Measurements from ENCODE around the gene PLSCR1.
"Not testable (repeated sequence)": the region's sequence is repeated elsewhere in the genome, so short reads cannot be mapped to it uniquely, and the experiment has no call there.

PLSCR1 gene

DNA sequence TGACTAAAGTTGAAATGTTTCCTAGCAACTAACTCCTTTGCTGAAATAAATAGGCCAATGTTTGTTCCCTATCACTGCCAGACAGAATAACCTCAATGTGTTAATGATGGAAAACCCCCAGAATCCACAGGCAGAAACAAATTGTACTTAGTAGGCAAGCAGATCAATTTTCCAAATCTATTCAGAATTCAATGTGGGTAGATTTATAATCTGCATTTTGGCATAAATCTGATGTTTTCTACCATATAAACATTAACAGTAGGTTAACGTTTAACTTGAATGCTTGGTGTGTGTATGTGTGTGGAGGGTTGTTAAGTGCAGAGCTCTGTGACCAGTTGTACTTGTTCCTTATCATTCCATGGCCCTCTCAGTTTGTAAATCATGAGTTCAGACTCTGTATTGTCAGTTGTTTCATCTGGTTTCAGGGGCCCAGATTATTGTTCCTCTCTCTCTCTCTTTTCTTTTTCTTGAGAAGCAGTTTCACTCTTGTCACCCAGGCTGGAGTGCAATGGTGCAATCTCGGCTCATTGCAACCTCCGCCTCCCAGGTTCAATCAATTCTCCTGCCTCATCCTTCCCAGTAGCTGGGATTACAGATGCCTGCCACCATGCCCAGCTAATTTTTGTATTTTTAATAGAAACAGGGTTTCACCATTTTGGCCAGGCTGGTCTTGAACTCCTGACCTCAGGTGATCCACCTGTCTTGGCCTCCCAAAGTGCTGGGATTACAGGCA, 32.8 kb downstream of the PLSCR1 start:
- DNase-seq, result no peak

DNA sequence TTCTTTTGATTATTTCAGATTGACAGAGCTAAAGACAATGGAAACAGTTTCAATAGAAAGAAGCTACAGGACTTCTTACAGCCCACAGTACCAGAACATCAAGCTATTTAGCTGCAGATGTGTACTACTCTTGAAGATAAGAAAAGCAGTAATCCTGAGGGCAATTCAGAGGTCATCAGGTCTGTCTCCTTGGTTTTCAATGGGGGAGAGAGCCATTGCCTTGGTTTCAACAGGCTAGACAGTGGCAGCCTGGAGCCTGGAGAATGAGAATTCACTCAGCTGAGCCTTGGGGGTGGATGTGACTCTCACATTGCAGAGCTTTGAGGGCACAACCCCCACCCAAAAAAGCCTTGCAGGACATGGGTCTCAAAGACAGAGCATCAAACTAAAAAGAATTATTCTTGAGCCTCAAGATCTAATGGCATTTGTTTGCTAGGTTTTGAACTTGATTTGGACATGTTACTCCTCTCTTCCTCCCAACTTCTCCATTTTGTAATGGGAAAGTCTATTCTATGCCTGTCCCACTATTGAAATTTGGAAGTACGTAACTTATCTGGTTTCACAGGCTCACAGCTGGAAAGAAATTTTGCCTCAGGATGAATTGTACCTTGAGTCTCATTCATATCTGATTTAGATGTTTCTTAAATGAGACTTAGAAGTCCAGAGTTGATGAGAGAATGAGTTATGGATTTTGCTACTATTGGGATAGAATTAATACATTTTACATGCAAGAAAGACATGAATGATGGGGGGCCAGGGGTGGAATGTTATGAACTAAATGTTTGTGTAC, 36.9 kb downstream of the PLSCR1 start:
- no peak for DNase-seq

DNA sequence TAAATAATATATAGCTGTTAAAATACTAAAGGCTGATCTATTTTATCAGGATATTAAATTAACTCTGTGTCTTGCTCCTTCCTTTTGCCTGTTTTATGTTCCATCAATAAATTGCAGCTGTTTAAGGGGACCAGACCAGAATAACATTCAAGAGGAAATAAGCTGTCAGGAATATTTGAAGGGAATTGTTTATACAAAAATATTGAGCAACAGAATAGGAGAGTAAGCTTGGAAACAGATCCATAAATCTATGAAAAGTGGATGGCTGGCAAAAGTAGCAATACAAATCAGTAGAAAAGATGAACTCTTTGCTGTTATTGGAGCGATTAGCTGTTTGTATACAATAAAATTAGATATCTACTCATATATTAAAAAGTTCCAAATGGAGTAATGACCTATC, 38.9 kb downstream of the PLSCR1 start:
- no peak for DNase-seq

DNA sequence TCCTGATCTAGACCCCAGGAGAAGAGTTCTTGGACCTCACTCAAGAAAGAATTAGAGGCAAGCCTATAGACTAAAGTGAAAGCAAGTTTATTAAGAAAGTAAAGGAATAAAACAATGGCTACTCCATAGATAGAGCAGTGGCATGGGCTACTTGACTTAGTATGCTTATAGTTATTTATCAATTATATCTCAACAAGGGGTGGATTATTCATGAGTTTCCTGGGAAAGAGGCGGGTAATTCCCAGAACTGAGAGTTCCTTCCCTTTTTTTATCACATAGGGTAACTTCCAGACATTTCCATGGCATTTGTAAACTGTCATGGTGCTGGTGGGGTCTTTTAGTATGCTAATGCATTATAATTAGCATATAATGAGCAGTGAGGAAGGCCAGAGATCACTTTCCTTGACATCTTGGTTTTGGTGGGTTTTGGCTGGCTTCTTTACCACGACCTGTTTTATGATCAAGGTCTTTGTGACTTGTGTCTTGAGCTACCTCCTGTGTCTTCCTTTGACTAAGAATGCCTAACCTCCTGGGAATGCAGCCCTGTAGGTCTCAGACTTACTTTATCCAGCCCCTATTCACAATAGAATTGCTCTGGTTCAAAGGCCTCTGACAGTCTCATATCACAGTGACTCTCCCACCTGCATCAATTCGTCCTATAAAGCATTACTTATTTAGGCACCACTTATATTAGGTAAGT, 39.8 kb downstream of the PLSCR1 start:
- no peak for DNase-seq

DNA sequence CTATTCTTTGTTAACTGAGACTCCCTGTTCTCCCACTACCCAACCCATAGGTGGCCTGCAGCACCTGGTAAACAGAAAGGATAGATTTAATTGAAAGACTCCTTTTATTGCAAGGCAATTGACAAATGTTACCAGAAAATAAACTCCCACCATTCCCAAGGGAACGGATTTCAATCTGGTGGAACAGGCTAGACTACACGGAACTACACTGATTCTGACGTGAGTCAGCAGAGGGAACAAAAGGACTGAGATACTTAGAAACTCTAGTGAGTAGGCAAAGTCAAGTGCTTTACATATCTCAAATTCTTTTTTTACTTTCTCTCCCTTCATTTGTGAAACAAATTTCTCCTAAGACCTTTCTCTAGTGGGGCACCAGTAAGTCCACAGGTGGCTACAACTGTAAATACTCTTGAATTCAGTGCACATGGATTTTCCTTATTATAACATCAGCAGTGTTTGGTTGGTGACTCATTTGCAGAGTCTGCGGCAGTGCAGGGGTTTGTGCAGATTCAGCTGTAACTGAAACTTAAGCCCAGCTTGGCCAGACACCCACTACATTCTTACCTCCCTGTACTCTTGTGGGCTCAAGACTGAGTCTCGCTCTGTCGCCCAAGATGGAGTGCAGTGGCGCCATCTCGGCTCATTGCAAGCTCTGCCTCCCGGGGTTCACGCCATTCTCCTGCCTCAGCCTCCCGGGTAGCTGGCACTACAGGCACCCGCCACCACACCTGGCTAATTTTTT, 40.8 kb downstream of the PLSCR1 start:
- DNase-seq, result no peak

DNA sequence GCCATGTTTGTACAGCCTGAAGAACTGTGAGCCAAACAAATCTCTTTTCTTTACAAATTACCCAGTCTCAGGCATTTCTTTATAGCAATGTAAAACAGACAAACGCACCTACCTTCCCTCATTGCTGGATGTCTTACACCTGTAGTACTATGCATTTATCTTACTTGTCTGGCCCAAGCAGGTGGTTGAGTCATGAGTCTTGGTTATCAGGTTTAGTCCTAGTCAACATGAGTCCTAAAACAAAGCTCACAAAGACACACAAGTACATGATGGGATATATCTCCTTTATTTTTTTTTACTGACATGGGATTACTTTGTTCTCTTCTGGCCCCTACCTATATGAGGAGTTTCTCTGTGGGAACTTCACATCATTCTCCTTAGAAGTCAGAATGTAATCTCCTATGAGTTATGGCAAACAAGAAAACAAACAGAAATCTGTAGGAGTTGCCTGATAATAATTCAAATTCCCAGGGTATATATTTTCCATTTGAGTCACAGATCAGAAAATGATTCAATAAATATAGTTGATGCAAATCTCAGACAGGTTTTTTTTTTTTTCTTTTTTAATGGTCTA, 41.4 kb downstream of the PLSCR1 start:
- no peak for DNase-seq

DNA sequence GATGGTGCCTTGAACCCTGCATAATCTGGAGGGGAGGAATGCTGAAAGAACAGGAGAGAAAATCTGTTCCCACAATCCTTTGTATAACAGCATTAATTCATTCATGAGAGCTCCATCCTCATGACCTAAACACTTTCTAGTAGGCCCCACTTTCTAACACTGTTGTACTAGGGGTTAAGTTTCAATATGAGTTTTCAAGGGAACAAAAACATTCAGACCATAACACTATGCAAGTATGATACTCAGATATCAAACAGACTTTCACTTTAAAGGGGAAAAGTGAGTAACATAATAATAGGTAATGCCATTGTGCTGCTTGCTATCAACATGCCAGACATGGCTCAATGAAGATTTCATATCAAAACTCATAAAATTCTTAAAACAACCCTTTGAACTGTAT, 42.7 kb downstream of the PLSCR1 start:
- DNase-seq, result no peak

DNA sequence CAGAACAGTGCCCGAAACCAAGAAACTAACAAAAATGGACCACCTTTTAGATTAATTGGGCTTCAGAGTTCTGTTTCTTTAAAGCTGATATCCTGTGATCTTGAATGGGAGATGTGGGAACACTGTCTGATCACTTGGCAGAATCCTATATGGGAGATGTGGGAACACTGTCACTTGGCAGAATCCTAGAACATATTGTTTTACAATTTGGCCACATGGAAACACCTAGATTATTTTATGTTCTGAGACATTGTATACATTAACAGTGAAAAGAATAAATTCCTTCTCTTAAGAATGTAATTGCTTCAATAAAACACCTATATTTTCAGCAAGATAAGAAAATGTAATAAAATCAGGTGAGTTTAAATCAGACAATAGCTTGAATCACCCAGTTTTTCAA, 44.7 kb downstream of the PLSCR1 start:
- DNase-seq, result no peak

DNA sequence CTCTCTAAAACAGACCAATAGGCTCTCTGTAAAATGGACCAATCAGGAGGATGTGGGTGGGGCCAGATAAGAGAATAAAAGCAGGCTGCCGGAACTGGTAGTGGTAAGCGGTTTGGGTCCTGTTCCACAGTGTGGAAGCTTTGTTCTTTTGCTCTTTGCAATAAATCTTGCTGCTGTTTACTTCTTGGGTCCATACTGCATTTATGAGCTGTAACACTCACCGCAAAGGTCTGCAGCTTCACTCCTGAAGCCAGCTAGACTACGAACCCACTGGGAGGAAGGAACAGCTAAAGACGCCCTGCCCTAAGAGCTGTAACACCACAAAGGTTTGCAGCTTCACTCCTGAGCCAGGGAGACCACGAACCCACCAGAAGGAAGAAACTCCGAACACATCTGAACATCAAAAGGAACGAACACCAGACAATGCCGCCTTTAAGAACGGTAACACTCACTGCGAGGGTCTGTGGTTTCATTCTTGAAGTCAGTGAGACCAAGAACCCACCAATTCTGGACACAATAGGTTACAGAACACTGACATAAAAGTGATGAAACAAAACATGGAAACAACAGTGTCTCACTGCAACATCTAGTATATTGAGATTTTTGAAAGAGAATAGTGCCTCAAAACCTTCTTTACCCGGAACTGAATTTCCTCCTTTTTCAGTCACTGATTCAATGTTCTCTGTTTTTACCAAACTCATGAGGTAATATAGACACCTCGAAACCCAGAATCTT, 46.2 kb downstream of the PLSCR1 start:
- no peak for DNase-seq

DNA sequence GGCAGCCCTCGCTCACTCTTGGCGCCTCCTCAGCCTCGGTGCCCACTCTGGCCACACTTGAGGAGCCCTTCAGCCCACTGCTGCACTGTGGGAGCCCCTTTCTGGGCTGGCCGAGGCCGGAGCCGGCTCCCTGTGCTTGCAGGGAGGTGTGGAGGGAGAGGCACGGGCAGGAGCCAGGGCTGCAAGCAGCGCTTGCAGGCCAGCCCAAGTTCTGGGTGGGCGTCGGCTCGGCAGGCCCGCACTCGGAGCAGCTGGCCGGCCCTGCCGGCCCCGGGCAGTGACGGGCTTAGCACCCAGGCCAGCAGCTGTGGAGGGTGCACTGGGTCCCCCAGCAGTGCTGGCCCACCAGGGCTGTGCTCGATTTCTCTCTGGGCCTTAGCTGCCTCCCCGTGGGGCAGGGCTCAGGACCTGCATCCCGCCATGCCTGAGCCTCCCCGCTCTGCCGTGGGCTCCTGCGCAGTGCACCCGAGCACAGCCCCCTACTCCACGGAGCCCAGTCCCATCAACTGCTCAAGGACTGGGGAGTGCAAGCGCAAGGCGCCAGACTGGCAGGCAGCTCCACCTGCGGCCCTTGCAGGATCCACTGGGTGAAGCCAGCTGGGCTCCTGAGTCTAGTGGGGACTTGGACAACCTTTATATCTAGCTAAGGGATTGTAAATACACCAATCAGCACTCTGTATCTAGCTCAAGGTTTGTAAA, 47.1 kb downstream of the PLSCR1 start:
- DNase-seq, result not testable (repeated sequence)

DNA sequence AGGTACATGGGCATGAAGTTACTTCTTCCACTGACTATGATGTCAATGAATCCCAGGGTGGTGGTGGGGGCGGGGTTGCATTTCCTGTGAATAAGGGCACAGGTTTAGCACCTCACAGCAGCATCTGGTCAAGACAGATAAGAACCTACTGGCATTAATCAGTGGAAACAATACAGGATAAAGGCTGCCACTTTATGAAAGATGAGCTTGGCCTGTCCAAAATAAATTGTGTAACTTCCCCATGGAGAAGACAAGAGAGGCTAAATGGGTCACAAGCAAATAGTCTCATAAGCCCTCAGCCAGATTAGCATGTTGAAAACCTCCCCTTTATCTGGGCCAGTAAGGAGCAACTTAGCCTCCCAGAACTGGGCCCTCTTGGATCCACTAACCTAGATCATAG, 47.7 kb downstream of the PLSCR1 start:
- no peak for DNase-seq

DNA sequence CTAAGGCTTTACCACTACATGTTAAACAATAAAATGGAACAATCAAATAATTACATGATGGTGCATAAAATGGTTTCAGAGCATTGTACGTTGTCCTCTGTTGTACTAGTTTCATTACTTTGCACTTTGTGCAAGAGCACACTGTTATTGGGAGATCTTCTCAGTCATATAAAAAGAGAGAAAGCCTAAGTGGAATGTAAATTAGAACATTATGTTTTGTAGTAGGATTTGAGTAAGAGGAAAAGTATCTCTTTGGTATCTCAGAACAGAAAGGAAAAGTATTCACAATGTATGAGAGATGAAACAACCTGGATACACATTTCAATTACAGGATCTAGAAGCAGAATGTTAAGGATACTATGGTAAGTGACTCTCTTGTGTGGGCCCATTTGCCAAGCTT, 48.2 kb downstream of the PLSCR1 start:
- DNase-seq, result no peak

DNA sequence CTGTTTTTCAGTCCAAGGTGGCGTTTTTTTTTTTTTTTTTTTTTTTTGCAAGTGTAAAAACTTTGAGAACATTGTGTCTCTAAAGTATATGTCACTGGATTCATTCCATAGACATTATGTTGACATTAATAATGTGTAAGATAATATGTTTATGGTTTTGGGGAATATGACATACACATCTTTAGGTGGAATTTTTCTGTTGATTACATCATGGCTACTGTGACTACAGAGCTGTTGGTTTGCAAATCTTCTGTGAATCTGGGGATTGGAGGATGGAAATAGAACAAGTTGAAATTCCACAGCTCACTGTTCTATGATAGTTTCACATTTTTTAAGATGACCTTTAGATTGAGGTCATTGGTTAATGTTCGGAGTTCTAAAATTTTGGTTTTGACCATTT, 50.6 kb downstream of the PLSCR1 start:
- no peak for DNase-seq

DNA sequence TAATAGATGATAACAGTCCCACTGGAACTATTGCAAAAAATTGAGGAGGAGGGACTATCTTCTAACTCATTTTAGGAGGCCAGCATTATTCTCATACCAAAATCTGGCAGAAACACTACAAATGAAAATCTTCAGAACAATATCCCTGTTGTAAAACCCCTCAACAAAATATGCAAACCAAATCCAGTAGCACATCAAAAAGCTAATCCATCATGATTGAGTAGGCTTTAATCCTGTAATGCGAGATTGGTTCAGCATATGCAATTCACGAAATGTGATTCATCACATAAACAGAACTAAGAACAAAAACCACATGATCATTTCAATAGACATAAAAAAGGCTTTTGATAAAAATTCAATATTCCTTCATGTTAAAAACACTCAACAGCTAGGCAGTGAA, 51.2 kb downstream of the PLSCR1 start:
- DNase-seq, result no peak

DNA sequence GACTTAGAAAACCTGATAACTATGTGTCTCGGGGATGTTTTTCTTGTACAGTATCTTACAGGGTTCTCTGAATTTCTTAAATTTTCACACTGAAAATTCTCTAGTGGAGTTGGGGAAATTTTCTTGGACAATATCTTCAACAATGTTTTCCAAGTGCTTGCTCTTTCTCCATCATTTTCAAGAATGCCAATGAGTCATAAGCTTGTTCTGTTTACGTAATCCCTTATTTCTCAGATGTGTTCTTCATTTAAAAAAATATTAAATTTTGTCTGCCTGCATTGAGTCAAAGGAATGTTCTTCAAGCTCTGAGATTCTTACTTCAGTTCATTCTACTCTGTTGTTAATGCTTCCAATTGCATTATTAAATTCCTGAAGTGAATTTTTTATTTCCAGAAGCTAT, 53.1 kb downstream of the PLSCR1 start:
- DNase-seq, result no peak

DNA sequence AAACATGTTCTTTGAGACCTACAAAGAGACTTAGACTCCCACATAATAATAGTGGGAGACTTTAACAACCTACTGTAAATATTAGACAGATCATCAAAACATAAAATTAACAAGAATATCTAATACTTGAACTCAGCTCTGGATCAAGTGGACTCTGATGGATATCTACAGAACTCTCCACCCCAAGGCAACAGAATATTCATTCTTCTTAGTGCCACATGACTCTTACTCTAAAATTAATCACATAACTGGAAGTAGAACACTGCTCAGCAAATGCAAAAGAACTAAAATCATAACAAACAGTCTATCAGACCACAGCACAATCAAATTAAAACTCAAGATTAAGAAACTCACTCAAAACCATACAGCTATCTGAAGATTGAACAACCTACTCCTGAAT, 59.1 kb downstream of the PLSCR1 start:
- DNase-seq, result no peak

DNA sequence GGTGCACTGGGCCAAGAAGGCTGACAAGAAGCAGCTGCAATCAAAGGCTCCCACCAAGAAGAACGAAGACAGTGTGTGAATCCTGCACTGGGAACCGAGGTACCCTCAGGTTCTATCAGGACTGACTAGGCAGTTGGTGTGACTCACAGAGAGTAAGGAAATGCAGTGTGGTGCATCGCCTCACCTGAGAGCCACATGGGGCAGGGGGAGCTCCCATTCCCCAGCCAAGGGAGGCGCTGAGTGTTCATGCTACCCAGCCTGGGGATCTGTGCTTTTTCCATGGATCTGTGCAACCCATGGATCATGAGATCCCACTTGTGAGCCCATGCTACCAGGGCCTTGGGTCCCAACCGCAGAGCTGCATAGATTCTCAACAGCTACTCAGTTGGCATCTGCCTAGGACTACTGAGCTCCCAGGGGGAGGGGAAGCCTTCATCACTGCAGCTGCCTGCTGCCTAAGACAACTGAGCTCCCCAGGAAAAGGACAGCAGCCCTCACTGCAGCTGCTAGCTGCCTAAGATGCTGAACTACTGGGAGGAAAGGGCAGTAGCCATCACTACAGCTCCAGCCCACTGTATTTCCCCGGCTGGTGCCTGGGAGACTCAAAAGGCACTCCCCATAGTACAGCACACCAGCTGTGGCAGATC, 68.2 kb downstream of the PLSCR1 start:
- DNase-seq, result no peak

DNA sequence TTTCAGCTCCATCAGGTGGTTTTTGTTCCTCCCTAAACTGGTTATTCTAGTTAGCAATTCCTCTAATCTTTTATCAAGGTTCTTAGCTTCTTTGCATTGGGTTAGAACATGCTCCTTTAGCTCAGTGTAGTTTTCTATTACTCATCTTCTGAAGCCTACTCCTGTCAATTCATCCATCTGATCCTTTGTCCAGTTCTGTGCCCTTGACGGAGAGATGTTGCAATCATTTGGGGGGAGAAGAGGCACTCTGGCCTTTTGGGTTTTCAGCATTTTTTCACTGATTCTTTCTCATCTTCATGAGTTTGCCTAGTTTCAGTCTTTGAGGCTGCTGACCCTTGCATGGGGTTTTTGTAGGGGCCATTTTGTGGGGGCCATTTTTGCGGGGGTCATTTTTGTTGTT, 69.4 kb downstream of the PLSCR1 start:
- DNase-seq, result not testable (repeated sequence)

DNA sequence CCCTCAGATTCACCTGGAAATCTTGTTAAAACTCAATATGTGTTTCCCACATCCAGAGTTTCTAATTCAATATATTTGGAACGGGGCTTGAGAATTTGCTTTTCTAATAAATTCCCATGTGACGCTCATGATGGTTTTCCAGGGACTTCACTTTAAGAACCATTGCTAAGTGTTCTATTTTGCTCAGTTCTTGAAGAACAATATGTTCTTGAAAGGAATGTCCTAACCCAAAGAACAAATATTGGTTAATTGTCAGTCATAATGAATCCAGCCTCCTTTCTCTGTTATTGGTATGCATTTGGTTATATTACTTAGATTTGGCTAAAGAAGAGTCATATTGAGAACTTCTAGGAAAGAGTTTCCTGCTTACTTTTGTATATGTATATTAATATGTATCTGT, 70.7 kb downstream of the PLSCR1 start:
- no peak for DNase-seq

DNA sequence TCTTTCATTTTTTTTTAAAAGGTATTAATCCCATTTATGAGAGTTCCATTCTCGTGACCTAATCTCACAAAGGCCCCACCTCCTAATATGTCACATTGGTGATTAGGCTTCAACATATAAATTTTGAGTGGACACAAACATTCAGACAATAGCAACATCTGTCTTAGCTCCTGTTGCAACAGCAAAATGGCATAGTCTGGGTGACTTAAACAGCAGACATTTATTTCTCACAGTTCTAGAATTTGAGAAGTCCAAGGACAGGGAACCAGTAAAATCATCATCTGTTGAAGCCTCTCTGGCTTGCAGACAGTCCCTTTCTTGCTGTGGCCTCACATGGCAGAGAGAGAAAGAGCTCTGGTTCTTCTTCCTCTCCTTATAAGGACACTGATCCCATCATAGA, 71.8 kb downstream of the PLSCR1 start:
- DNase-seq, result no peak

DNA sequence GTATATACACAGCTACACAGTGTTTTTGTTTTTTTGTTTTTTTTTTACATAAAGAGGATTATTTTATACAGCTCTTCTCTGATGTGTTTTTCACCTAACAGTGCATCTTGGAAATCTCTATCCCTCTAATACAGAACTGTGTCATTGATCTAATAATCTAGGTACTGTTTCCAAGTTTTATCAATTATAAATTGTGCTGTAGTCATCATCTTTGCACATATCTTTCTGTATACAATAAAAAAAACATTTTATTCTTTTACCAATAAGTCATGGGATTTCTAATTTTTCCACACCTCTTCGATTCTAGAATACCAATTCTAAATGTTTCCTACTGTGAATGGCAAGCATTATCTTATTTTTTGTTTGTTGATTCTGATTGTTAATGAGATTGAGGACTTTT, 73.4 kb downstream of the PLSCR1 start:
- DNase-seq, result no peak
